HUES6 (cell line): ENCODE results near the gene CLINT1.
A peak's percentile ranks its signal among the peaks of the same experiment; 100 is the strongest.

Experiments used
- H3K27ac ChIP-seq: 2 replicates; pipeline ENCODE4 v1.7.0; 2013; ENCODE audit warnings: low read depth, mild to moderate bottlenecking, low read length, inconsistent platforms
- H3K27me3 ChIP-seq: 2 replicates; pipeline ENCODE4 v1.6.1; 2013; ENCODE audit warnings: low read length; ENCODE audit not compliant: control insufficient read depth, insufficient read depth
- H3K36me3 ChIP-seq: 2 replicates; pipeline ENCODE4 v1.6.1; 2013; ENCODE audit warnings: low read length; ENCODE audit not compliant: control insufficient read depth, insufficient read depth
- H3K4me1 ChIP-seq: 2 replicates; pipeline ENCODE4 v1.6.1; 2013; ENCODE audit warnings: low read length; ENCODE audit not compliant: control insufficient read depth, insufficient read depth
- H3K4me3 ChIP-seq: 2 replicates; pipeline ENCODE4 v1.5.1; 2013; ENCODE audit warnings: low read depth, low read length
- H3K9ac ChIP-seq: one replicate; pipeline ENCODE4 v1.6.1; 2013; ENCODE audit warnings: mild to moderate bottlenecking, low read length
- H3K9me3 ChIP-seq: 2 replicates; pipeline ENCODE4 v1.6.1; 2013; ENCODE audit warnings: low read depth, low read length; ENCODE audit not compliant: control insufficient read depth, insufficient read depth

Gene CLINT1

GRCh38 chr5:157836121-157836753, 22.7 kb downstream of the CLINT1 start:
- Histone ChIP-seq H3K4me3 (no peak overlapping the region), H3K27ac (no peak overlapping the region), H3K9me3 (no peaks in the 10 kb centered on the region), H3K4me1 (no peaks in the 10 kb centered on the region), H3K9ac (no peak overlapping the region), H3K36me3 (no peaks in the 10 kb centered on the region), H3K27me3 (no peaks in the 10 kb centered on the region)

DNA sequence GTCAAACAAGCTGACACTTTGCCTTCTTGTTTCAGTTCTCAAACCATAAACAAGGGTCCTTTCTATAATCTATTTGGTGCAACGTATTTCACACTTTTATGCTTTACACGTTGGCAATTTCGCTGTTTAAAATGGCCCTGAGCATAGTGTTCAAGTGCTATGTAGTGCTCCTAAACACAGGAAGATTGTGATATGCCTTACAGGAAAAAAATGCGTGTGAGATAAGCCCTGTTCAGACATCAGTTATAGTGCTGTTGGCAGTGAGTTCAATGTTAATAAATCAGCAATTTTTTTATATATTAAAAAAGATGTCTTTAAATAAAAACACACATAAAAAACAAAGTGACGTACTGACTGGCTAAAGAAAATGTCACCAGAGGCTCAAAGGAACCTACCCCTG, 23.9 kb downstream of the CLINT1 start:
- no peak overlapping the region for H3K9ac ChIP-seq
- H3K4me3 ChIP-seq: no peak overlapping the region
- no peaks in the 10 kb centered on the region for H3K4me1 ChIP-seq
- H3K36me3 ChIP-seq: no peaks in the 10 kb centered on the region
- H3K27me3 ChIP-seq: no peaks in the 10 kb centered on the region
- H3K9me3 ChIP-seq: no peaks in the 10 kb centered on the region
- H3K27ac ChIP-seq: no peak overlapping the region

- Histone ChIP-seq H3K36me3 (no peaks in the 10 kb centered on the region), H3K4me1 (peaks cover 7% of the 10 kb centered on the region), H3K4me3 (no peak overlapping the region), H3K9ac (no peak overlapping the region), H3K27ac (no peak overlapping the region), H3K27me3 (no peaks in the 10 kb centered on the region), H3K9me3 (no peaks in the 10 kb centered on the region)
Observed at GRCh38 chr5:157828944-157829639, 29.9 kb downstream of the CLINT1 start.

DNA sequence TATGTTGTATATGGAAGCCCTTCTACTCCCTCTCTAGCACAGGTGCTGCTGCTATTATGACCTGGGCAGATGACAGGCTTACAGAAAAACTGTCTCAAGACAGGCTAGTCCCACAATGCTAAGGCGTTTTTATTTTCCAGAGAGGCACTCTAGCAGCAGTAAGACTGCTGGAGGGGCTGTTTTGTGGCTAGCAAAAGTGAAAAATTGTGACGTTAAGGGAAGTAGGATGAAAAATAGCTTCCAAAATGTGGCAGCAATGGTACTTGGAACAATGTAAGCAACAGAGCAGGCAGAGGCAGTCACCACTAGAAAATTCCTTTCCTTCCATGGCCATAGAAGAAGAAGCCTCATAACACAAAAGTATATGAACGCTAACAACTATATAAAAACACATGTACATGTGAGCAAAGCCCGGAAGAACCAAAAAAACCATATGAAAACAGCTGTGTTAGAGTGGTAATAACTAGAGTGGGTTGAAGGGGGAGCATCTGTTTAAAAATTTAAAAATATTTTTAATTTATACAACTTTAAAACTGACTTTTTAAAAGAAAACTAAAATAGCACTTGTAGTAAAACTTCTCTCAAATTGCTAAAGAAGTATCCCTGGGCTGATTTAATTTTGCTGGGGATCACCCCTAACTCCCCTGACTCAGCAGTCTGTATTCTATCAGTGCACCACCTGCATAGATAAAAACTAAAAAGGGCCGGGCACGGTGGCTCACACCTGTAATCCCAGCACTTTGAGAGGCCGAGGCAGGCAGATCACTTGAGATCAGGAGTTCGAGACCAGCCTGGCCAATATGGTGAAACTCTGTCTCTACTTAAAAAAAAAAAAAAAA, 30.6 kb downstream of the CLINT1 start:
- no peak overlapping the region for H3K4me3 ChIP-seq
- H3K27me3 ChIP-seq: no peaks in the 10 kb centered on the region
- H3K9ac ChIP-seq: no peak overlapping the region
- no peaks in the 10 kb centered on the region for H3K9me3 ChIP-seq
- no peak overlapping the region for H3K27ac ChIP-seq
- peaks cover 7% of the 10 kb centered on the region for H3K4me1 ChIP-seq
- H3K36me3 ChIP-seq: no peaks in the 10 kb centered on the region

- no peaks in the 10 kb centered on the region for H3K27me3 ChIP-seq
- H3K9ac ChIP-seq: no peak overlapping the region
- H3K4me3 ChIP-seq: no peak overlapping the region
- no peak overlapping the region for H3K27ac ChIP-seq
- no peaks in the 10 kb centered on the region for H3K36me3 ChIP-seq
- H3K9me3 ChIP-seq: no peaks in the 10 kb centered on the region
- peaks cover 7% of the 10 kb centered on the region for H3K4me1 ChIP-seq
Observed at GRCh38 chr5:157827423-157827822, 31.5 kb downstream of the CLINT1 start.

- Histone ChIP-seq H3K27ac (no peak overlapping the region), H3K4me3 (no peak overlapping the region), H3K36me3 (no peaks in the 10 kb centered on the region), H3K27me3 (no peaks in the 10 kb centered on the region), H3K4me1 (peaks cover 20% of the 10 kb centered on the region), H3K9ac (no peak overlapping the region), H3K9me3 (no peaks in the 10 kb centered on the region)
Observed at GRCh38 chr5:157823655-157824054, 35.3 kb downstream of the CLINT1 start.

DNA sequence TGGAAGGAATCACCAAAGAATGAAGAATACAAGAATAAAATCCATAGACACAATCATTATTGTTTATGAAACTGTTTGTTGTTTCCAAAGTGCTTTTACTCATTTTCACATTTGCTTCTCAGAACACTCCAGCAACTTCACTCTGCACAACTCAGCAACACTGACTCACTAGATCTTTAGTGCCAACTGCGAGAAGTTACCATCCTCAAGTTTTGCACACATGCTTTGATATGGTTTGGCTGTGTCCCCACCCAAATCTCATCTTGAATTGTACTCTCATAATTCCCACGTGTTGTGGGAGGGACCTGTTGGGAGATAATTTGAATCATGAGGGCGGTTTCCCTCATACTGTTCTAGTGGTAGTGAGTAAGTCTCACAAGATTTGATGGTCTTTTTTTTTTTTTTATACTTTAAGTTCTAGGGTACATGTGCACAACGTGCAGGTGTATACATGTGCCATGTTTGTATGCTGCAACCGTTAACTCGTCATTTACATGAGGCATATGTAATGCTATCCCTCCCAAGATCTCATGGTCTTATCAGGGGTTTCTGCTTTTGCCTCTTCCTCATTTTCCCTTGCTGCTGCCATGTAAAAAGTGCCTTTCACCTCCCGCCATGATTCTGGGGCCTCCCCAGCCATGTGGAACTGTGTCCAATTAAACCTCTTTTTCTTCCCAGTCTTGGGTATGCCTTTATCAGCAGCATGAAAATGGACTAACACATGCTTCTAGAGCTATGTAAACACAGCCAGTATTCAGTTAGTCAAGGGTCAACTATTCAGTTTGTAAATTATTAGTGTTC, 36.9 kb downstream of the CLINT1 start:
- Histone ChIP-seq H3K27ac (no peak overlapping the region), H3K4me1 (peaks cover 16% of the 10 kb centered on the region; the same call in 1 of the 2 replicates)

GRCh38 chr5:157821405-157821804, 37.5 kb downstream of the CLINT1 start:
- Histone ChIP-seq H3K9me3 (no peaks in the 10 kb centered on the region), H3K4me3 (no peak overlapping the region), H3K27ac (no peak overlapping the region), H3K4me1 (peaks cover 16% of the 10 kb centered on the region; the same call in 1 of the 2 replicates), H3K9ac (no peak overlapping the region), H3K27me3 (no peaks in the 10 kb centered on the region), H3K36me3 (0 out of 2 replicates have a peak, but pooled peaks cover 3% of the 10 kb centered on the region)

More for the DNA sequence above, 36.9 kb downstream of the CLINT1 start:
- Histone ChIP-seq H3K36me3 (no peaks in the 10 kb centered on the region), H3K9me3 (no peaks in the 10 kb centered on the region), H3K27me3 (no peaks in the 10 kb centered on the region), H3K4me3 (no peak overlapping the region), H3K9ac (no peak overlapping the region)

- Histone ChIP-seq H3K9ac (no peak overlapping the region), H3K27ac (0 out of 2 replicates have a peak overlapping the region, but pooled peaks have one; percentile 52), H3K27me3 (no peaks in the 10 kb centered on the region), H3K9me3 (no peaks in the 10 kb centered on the region), H3K4me3 (no peak overlapping the region), H3K4me1 (peaks cover 16% of the 10 kb centered on the region; the same call in 1 of the 2 replicates), H3K36me3 (peaks cover 7% of the 10 kb centered on the region)
Observed at GRCh38 chr5:157820593-157821252, 38.2 kb downstream of the CLINT1 start.

DNA sequence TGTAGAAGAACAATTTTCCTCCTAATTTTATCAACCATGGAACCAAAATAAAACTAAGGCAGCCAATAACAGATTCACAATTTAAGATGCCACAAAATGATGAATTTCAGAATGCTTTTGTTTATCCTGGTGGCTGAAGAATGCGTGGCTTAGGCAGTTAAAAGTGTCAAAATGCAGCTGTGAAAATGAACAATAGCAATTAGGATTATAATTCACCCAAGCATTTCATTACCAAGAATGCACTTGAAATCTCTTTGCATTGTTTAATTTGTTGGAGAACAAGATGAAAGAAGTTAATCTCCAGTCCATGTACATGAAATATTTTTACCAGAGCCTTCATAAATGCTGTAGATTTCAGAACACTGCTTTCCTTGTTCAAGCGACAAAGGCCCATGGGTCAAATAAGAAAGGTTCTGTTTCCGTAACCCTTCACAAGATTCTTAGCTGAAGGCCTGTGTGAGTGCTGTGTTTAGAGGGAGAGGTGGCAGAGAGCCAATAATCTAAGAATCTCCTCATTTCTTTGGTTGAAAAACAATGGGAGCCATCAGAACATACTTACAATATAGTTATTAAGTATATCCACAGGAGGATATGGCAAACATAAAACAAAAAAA, 39.3 kb downstream of the CLINT1 start:
- 0 out of 2 replicates have a peak overlapping the region, but pooled peaks have one; percentile 62 for H3K27ac ChIP-seq

More for the DNA sequence above, 39.3 kb downstream of the CLINT1 start:
- H3K9me3 ChIP-seq: no peaks in the 10 kb centered on the region
- peaks cover 16% of the 10 kb centered on the region; the same call in 1 of the 2 replicates for H3K4me1 ChIP-seq
- H3K4me3 ChIP-seq: no peak overlapping the region
- H3K36me3 ChIP-seq: peaks cover 15% of the 10 kb centered on the region
- H3K9ac ChIP-seq: no peak overlapping the region
- no peaks in the 10 kb centered on the region for H3K27me3 ChIP-seq
